GM03348 (cell line): Measurements from ENCODE around the gene DELE1.
"Not testable (repeated sequence)": the region's sequence is repeated elsewhere in the genome, so short reads cannot be mapped to it uniquely, and the experiment has no call there.

Experiments
- DNase-seq: peaks from one replicate; pipeline ENCODE4 v3.0.0; 2012; ENCODE audit warnings: low spot score

The DELE1 gene

DNA sequence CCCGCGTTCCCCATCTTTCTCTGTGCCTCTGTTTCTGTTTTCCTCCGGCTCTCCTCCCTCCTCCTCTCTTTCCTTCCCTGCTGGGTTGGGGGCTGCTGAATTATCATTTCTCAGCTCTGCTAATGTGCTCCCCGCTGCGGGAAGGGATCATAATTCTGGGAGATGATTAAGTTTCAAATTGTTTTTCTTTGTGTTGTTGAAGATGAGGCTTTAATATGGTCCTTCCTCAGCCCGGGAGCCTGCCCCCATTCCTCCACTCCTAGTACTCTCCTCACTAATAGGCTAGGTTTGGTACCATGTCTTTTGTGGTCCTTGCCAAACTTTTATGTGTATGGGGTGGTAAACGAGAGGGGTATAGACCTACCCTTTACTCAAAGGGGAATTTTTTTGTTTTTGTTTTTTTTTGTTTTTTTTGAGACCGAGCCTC, 39.8 kb upstream of the DELE1 start:
- DNase-seq, result no peak

DNA sequence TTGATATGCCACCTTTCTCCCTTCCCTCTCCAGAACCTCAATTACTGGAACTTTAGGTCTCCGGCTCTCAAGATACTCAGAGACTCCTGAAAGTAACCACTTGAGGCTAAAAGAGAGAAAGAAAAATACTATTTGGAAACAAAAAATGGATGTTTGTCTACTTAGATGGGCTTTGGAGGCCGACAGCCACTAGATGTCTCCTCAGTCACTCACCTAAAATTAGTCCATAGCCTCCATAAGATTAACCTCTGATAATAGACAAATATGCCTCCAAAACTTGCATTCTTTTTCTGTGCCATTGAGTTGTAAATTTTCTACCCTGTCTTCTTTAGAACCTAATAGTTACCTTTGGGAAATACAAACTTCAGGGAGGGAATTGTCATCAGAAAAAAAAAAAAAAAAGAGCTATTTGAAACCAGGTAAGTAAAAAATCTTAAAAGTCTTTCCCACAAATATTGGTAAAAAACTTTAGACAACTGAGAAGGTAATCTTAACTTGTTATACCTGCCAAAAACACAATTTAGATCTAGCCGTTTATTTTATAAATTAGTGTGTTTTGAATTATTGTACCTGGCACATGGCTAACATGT, 34.3 kb upstream of the DELE1 start:
- peak; percentile 45 for DNase-seq

DNA sequence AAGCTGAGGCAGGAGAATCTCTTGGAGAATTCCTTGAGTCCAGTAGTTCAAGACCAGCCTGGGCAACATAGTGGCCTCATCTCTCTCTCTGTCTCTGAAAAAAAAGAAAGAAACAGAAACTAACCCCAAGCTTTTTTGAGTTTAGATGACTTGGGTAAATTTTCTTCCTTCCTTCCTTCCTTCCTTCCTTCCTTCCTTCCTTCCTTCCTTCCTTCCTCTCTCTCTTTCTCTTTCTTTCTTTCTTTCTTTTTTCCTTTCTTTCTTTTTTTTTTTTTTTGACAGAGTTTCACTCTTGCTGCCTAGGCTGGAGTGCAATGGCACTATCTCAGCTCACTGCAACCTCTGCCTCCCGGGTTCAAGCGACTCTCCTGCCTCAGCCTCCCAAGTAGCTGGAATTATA, 33.2 kb upstream of the DELE1 start:
- DNase-seq, result not testable (repeated sequence)

DNA sequence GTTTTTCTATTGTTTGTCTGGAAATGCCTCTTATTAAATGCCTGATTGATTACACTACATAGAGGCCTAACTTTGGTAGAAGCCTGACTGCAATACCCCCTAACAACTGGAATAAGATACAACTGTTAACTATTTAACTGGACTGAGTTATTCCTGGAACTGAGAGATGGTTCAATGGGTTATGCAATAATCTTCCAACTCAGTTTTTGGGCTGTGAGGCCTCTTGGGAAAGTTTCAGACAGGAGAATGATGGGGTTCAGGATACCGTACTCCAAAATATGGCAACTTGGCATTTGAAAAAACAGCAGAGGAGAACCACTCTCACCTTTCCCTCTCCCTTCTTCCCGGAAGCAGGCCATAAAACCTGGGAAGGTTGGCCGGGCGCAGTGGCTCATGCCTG, 26.2 kb upstream of the DELE1 start:
- no peak for DNase-seq

DNA sequence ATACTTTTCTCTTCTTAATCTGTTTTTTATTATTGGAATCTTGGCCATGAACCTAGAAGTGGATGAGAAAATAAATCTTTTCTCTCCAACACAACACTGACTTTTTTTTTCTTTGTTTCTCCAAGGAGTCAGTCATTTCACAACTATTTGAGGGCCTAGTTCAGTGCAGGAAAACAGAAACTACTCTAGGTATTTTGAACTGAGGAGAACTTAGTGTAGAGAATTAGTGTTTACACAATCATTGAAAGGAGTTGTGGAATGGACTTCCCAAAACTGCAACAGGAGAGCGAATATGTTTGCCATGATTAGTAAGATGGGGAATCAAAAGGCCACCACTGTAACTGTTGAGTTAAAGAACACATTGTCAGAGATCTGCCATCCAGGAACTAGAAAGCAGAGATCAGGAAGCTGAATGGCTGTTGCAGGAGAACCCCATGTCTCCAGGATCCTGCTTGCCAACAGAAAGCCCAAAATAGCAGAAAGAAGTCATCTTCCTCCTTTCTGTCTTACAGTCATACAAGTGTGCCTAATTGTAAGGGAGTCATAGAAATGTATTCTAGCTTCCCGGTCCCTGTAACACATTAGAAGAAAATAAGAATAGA, 25.1 kb upstream of the DELE1 start:
- DNase-seq, result no peak

DNA sequence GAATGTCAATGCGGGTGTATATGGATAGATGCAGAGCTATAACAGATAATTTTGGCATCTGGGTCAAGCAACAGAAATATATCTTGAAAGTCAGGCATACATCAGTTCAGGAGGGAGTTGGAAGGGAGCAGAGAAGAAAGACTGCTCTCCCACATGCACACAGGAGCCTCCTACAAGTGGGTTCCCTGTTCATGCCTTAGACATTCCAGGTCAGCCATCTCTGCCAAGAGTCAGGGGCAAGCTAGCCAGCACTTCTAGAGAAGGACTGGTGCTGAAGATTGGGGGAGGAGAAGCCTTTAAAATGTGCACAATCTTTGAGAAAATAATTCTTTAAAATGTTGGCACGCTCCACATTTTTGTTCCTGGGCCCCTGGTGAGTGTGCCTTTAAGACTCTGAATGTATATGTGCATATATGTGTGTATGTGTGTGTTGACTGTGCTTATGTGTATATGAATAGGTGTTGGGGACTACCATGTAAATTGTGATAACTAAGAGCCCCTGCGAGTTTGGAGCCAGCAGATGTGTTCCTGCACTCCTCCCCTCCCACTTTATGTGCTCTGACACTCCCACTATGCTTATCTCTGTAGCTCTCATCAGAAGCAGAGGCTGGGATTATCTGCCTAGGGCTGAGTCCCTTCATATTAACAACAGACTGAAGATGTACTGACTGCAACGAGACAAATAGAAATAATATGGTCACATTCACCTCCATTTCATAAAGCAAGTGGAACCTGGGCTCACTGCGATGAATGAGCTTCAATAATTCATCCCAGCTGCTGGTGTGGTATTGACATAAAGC, 21.5 kb upstream of the DELE1 start:
- DNase-seq, result no peak

DNA sequence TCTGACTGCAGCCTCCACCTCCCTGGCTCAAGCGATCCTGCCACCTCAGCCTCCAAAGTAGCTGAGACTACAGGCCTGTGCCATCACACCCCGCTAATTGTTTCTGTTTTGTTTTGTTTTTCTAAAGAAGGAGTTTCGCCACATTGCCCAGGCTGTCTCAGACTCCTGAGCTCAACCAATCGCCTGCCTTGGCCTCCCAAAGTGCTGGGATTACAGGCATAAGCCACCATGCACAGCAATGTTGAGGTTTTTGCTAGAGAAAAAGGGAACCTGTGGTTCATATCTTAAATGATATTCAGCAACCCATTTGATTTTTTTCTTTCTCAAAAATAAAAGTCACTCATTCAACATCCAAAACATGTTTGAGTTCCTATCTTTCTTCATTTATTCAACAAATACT, 20.4 kb upstream of the DELE1 start:
- no peak for DNase-seq

DNA sequence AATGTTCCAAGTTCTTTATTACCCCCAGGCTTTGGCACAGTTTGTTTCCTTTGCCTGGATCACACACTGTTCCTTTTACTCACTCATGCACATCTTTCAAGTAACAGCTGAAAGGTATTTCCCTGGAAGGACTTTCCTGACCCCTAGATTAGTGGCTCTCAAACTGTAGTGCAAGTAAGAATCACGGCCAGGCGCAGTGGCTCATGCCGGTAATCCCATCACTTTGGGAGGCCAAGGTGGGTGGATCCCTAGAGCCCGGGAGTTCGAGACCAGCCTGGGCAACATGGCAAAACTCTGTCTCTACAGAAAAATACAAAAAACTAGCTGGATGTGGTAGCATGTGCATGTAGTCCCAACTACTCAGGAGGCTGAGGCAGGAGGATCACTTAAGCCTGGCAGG, 19.1 kb upstream of the DELE1 start:
- no peak for DNase-seq

DNA sequence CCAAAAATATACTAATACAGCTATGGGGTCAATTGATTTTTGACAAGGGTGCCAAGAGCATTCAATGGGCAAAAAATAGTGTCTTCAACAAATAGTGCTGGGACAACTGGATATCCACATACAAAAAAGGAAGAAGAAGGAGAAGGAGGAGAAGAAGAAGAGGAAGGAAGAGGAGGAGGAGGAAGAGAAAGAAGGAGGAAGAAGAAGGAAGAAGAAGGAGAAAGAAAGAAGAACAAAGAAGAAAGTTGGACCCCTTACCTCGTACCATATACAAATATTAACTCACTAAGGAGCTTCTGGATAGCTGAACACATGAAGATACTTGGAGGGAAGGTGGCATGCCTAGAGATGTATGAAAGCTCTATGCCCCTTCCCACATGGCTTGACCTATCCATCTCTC, 17.2 kb upstream of the DELE1 start:
- no peak for DNase-seq

DNA sequence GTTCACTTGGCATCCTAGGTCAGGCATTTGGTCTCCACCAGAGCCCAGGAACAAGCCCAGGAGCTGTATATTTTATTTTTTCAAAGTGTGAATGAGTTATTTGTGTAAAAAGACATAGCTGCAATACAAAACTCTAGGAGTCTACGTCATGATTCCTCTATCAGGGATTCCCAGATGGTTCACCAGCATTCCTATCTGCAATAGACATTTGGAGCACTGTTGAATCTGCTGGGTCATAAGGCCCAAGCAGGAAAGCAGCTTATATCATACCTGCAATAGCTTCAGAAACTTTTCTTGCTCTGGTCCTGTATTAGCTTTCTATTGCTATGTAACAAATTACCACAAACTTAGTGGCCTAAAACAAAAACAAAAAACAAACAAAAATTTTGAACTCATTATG, 16.7 kb upstream of the DELE1 start:
- DNase-seq, result no peak

DNA sequence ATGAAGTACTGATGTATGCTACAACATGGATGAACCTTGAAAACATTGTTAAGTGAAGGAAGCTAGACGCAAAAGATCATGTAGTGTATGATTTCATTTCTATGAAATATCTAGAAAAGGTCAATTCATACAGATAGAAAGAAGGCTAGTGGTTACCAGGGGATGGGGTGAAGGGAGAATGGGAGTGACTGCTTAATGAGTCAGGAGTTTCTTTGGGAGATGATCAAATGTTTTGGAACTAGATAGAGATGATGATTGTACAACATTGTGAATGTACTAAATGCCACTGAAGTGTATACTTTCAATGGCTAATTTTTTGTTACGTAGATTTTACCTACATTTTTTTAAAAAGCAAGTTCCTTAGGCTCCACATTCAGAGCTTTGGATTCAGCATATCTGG, 14.9 kb upstream of the DELE1 start:
- DNase-seq, result peak; percentile 43

DNA sequence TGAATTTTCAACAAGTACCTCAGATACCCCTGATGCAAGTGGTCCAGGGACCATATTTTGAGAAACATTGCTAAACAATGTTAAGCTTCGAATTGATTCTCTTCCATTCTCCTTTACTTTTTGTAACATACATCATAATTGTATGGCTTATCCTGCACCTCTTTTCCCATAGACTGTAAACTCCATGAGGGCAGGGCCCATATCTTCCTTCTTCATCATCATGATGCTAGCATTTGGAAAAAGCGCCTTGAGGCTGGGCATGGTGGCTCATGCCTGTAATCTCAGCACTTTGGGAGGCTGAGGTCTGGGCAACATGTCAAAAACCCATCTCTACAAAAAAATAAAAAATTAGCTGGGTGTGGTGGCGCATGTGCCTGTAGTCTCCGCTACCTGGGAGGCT, 14.5 kb upstream of the DELE1 start:
- no peak for DNase-seq

DNA sequence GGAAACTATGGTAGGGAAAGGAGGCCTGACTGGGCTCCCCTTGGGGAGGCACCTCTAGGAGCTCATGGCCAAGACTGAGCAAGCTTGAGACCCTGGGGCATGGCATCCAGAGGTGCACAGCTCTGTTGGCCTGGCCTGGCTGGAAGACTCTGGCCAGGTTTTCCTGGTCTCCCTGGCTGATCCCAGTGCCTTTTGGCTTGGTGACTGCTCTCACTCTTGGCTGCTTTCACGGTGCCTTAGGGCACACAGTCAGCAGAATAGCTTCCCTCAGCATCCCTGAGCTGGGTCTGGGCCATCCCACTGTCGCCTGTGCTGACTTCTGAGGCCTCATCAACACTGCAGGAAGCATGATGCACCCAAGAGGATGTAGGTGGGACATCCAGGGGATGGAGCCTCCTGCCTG, 13.4 kb upstream of the DELE1 start:
- DNase-seq, result no peak

DNA sequence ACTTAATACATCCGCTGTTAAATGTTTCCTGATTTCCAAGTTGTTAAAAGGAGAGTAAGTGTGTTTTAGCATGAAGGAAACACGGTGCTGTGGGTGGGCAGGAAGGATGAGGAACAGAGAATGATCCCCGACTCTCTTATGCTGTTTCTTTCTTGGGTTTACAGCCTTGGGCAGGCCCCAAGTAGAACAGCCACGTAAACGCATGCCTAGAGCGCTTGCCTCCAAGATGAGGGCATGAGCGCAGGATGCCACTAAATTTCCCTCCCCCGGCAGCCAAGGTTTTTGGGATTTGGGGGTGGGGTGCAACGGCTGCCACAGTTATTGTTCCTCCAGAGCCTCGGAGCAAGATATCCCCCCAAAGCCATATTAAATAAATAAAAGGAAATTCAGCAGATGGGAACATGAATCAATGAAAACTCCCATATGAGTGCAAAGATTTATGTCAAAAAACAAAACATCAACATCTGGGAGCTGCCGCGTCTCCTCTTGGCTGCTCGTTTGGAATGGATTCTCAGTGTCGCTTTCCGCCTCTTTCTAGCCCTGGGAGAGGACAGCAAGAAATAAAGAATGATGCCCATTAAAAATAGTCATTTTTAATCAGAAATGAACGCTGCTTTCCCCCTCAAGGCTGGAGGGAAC, 10.0 kb upstream of the DELE1 start:
- DNase-seq, result peak; percentile 18

DNA sequence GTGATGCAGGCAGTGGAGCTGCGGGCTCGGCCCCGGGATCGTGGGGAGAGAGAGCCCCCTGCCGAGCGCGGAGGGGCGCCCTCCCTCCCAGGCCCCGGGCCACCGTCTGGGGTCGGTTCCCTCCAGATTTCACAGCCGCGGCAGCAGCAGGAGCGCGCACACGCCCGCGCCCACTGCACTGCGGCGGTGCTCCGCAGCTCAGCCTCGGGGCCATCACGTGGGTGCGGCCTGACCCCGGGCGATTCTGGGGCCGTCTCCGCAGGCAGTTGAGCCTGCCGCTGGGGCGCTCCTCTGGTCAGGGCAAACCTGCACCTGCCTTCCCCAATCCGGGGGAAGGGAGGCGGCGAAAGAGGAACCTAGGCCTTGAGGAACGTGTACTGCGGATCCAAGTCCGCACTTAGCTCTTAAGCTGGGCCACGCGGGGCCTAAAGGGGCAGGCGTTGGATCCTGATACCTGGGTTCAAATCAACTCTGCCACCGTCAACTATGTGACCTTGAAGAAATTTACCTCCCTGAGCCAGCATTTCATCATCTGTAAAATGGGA, 9.4 kb upstream of the DELE1 start:
- peak; percentile 48 for DNase-seq

DNA sequence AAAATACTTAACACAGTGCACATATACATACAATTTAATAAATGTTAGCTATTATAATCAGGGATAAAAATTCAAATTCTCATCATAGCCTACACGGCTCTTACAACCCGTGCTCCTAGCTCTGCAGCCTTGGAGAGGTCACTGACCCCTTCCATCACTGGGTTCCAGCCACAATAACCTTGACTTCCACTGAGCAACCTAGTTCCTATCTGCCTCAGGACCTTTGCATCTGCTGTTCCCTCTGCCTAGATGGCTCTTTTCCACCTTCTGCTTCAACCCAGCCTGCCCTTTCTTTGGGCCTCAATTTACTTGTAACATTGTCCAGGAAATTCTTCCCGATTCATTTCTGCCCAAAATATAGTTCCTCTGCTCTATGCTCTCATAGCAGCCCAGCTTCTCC, 8.9 kb upstream of the DELE1 start:
- DNase-seq, result no peak

DNA sequence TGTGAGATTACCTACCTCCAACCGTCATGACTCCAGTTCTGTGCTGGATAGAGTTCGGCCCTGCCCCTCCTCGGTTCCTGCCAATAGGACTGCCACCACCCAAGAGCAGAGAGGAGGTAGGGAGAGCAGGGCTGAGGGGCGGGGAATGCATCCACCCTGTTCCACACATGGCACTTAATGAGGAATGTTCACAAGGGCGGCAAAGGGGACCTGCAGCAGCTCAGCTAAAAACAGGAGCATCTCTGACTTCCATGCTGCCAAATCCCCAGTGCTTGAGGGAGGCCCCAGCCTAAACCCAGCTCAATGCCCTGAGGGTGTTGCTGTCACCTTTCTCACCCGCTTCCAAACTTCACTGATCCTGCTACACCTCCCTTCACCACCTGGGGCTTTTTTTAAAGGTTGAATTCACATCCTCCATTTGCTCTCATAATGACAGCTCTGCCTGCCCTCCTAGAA, 7.8 kb upstream of the DELE1 start:
- DNase-seq, result no peak

DNA sequence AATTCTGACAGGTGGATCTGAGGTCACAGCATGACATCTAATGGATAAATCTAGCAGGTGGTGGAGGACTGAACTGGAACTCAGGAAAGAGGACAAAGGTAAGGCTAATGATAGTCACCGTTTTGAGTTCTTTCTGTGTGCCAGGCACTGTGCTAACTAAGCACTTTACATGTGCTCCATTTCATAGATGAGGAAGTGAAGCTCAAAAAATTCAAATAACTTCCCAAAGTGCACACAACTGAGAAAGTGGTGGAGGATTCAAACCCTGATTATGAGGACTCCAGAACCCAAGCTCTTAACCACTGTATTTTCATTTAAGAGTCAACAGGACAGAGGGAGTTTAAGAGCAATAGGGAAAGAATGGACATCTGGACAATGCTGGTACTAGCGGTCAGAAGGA, 7.1 kb upstream of the DELE1 start:
- DNase-seq, result no peak

DNA sequence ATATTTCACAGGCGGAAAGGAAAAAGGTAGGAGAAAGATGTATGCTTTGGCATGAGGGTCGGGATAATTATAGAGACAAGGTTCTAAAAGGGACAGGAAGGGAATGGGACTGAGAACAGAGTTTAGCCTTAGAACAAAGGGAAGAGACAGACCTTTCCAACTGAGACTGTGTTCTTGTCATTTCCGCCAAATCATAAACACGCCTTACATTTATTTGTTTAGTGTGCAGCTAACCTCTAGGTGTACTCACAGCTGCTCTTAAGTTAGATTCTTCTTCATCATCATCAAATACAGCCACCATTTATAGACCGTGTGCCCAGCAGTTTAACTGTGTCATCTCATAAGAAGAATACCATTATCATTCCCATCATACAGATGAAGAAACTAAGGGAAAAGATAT, 5.9 kb upstream of the DELE1 start:
- DNase-seq, result no peak

DNA sequence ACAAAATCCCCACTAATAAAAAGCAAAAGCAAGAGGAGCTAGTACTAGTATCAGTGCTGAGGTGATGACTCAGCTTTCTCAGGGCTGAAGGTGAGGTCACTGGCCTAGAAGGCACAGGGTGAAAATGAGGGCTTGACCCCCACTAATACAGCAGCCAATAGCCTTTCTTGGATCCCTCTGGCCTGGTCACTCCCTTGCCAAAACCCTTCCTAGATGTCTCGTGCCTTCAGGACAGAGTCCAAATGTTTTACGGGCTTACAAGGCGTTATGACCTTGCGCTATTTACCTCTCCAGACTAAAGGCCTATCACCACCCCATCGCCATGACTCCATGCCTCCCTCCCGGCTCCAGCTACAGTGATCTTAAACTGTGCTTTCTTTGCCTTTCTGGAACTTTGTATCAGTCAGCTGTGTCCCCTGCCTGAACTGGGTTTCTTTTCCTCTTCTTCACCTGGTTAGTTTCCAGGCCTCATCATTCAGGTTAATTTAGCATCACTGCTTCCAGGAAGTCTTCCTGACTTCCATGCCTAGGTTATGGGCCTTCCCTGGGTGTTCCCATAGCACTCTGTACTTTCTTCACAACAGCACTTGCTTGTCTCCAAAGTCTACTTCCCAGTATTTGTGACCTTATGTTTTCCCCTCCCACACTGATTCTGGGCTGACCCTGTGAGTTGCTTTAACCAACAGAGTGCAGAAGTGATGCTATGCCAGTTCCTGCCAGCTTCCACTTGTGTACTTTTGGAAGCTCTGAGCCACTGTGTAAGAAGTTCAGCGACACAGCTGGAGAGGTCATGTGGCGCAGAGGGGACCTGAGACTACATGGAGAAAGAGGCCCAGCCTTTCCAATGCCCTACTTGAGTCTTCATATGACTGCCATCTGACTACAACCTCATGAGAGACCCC, 4.2 kb upstream of the DELE1 start:
- DNase-seq, result no peak

DNA sequence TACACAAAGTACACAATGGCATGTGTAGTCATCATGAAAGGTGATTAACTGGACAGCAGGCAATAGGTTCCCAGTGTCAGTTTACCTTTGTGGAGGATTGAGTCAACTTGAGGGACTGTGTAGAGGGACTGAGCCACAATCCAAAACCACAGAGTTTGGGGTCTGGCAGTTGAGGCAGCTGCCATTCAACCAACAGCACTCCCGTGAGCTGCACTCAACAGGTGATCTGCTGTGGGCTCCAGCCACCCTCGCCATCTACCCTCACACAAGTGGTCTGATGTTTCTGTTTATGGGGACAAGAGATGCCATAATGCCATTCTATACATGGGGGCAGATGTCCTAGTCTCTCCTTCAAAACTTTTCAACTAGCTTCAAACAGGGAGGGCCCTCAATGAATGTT, 2.9 kb upstream of the DELE1 start:
- no peak for DNase-seq
